ENCODE measurements around the gene ILDR1.
"Not testable (repeated sequence)": the region's sequence is repeated elsewhere in the genome, so short reads cannot be mapped to it uniquely, and the experiment has no call there.

Gene ILDR1

GRCh38 chr3:122021811-122022401 is at the start of gene ILDR1:
Gene ILDR1 (minus strand): TSS chr3:122022247. CDS start chr3:122022077, 170 bp downstream.
- no peak for DNase-seq (ENCODE audit: low spot score)

- no peak for DNase-seq (ENCODE audit: low spot score)
Observed at GRCh38 chr3:122067588-122068240, 45.7 kb upstream of the ILDR1 start.

GRCh38 chr3:122067214-122067550 is 45.1 kb upstream of the ILDR1 start:
- no peak for DNase-seq (ENCODE audit: low spot score)

- no peak for DNase-seq (ENCODE audit: low spot score)
Observed at GRCh38 chr3:122066331-122067213, 44.5 kb upstream of the ILDR1 start.

- DNase-seq (ENCODE audit: low spot score) = no peak
Observed at GRCh38 chr3:122064326-122064725, 42.3 kb upstream of the ILDR1 start.

GRCh38 chr3:122063908-122064307 is 41.9 kb upstream of the ILDR1 start:
- no peak for DNase-seq (ENCODE audit: low spot score)

- peak; percentile 5 for DNase-seq (ENCODE audit: low spot score)
Observed at GRCh38 chr3:122060040-122060698, 38.1 kb upstream of the ILDR1 start.

GRCh38 chr3:122058294-122058693 is 36.2 kb upstream of the ILDR1 start:
- DNase-seq (ENCODE audit: low spot score) = no peak

- DNase-seq (ENCODE audit: low spot score) = no peak
Observed at GRCh38 chr3:122057671-122058070, 35.6 kb upstream of the ILDR1 start.

- peak; percentile 16 for DNase-seq (ENCODE audit: low spot score)
Observed at GRCh38 chr3:122055215-122055614, 33.2 kb upstream of the ILDR1 start, which contains the start of gene CD86. Gene CD86 (plus strand): TSS chr3:122055362. CDS start chr3:122055490, 128 bp downstream.

- no peak for DNase-seq (ENCODE audit: low spot score)
Observed at GRCh38 chr3:122052968-122053367, 30.9 kb upstream of the ILDR1 start.

- not testable (repeated sequence) for DNase-seq (ENCODE audit: low spot score)
Observed at GRCh38 chr3:122047773-122048172, 25.7 kb upstream of the ILDR1 start.

GRCh38 chr3:122047296-122047695 is 25.2 kb upstream of the ILDR1 start:
- not testable (repeated sequence) for DNase-seq (ENCODE audit: low spot score)

- DNase-seq (ENCODE audit: low spot score) = no peak
Observed at GRCh38 chr3:122033023-122033422, 11.0 kb upstream of the ILDR1 start.

- DNase-seq (ENCODE audit: low spot score) = no peak
Observed at GRCh38 chr3:122032531-122032930, 10.5 kb upstream of the ILDR1 start.

GRCh38 chr3:122031123-122031468 is 9.0 kb upstream of the ILDR1 start:
- DNase-seq (ENCODE audit: low spot score) = no peak

- DNase-seq (ENCODE audit: low spot score) = no peak
Observed at GRCh38 chr3:122030381-122031122, 8.5 kb upstream of the ILDR1 start.

GRCh38 chr3:122025296-122025695 is 3.2 kb upstream of the ILDR1 start:
- DNase-seq (ENCODE audit: low spot score) = no peak

GRCh38 chr3:122024800-122025199 is 2.8 kb upstream of the ILDR1 start:
- no peak for DNase-seq (ENCODE audit: low spot score)

GRCh38 chr3:122023335-122023910 is 1.4 kb upstream of the ILDR1 start:
- no peak for DNase-seq (ENCODE audit: low spot score)

GRCh38 chr3:122021037-122021436 is 1.0 kb downstream of the ILDR1 start:
- DNase-seq (ENCODE audit: low spot score) = no peak

Data from RKO (cell line).